IMR-90 (cell line): Measurements from ENCODE around the gene SH3RF2.

ENCODE experiments used
- FOS ChIP-seq: fragments of 150-350 bp; IDR thresholded peaks from 2 replicates; pipeline ENCODE4 v1.6.1; 2016; ENCODE audit warnings: low read depth, low read length
- NFE2L2 ChIP-seq: fragments of 150-350 bp; IDR thresholded peaks from 2 replicates; pipeline ENCODE4 v1.6.1; 2016; ENCODE audit warnings: low read depth, mild to moderate bottlenecking, low read length
- POLR2A ChIP-seq: IDR thresholded peaks from 2 replicates; pipeline ENCODE4 v1.6.1; 2012; ENCODE audit warnings: mild to moderate bottlenecking, low read depth, low read length
- TF ChIP-seq, protein P1 (sequence below): conservative IDR thresholded peaks from 2 replicates; pipeline ENCODE4 v1.5.1; 2012; ENCODE audit warnings: mild to moderate bottlenecking, low read depth, low read length, improper control_type of control experiment

DNA sequence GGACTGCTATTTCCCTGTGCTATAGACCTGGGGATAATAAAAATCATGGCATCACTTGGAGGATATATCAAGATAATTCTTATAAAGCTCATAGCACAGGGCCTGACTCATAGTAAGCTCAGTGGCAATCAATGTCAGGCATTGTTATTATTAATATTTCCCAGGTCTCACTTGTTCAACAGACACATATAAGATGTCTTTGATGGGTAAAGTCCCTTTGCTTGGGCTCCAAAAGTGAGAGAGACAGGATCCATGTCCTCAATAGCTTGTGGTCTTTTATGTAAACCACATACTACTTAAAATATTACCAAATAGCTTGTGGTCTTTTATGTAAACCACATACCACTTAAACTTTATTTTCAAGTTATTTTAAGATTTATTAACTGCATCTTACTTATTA lies 11.2 kb downstream of the SH3RF2 start:
- TF ChIP-seq, protein P1, sequence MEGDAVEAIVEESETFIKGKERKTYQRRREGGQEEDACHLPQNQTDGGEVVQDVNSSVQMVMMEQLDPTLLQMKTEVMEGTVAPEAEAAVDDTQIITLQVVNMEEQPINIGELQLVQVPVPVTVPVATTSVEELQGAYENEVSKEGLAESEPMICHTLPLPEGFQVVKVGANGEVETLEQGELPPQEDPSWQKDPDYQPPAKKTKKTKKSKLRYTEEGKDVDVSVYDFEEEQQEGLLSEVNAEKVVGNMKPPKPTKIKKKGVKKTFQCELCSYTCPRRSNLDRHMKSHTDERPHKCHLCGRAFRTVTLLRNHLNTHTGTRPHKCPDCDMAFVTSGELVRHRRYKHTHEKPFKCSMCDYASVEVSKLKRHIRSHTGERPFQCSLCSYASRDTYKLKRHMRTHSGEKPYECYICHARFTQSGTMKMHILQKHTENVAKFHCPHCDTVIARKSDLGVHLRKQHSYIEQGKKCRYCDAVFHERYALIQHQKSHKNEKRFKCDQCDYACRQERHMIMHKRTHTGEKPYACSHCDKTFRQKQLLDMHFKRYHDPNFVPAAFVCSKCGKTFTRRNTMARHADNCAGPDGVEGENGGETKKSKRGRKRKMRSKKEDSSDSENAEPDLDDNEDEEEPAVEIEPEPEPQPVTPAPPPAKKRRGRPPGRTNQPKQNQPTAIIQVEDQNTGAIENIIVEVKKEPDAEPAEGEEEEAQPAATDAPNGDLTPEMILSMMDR = no peak
- TF ChIP-seq POLR2A (no peak), FOS (no peak), NFE2L2 (no peak)
